H1 (cell line): ENCODE results near the gene TRHDE. TPM values are rescaled to one million over a fixed set of nuclear protein-coding genes. Genes with fewer than 3 reads are reported as not detected.

Source experiments
- CTCF ChIA-PET: fragments of 300-600 bp; sonication (Branson Sonifier 250); formaldehyde crosslinking; loops from one replicate; lab custom pipeline; 2021; ENCODE audit not compliant: partially characterized antibody; lab: Charles Lee
- POLR2A ChIA-PET: fragments of 300-600 bp; sonication (Branson Sonifier 250); formaldehyde crosslinking; loops from one replicate; lab custom pipeline; 2021; ENCODE audit warnings: inconsistent platforms; ENCODE audit not compliant: partially characterized antibody; lab: Charles Lee
- DNase-seq, 2 experiments: peaks; one replicate each; pipeline versions ENCODE4 v3.0.0 to v3.0.0-alpha.2; 2010 to 2022; ENCODE audit warnings: low spot score in 2 of 2, low read depth in 1 of 2, mixed read lengths in 1 of 2
- FAIRE-seq: peaks from 2 replicates; lab custom pipeline; 2011; peaks lifted over from hg19 to GRCh38; lab: Jason Lieb, UNC
- H2AFZ ChIP-seq: 2 replicates; pipeline ENCODE4 v1.8.1; 2012; ENCODE audit warnings: low read length, inconsistent platforms
- H2AK5ac ChIP-seq: 2 replicates; pipeline ENCODE4 v1.6.1; 2013; ENCODE audit warnings: low read depth, low read length
- H2BK120ac ChIP-seq: replicated peaks from 2 replicates; pipeline ENCODE3; 2013; ENCODE audit warnings: low read depth, low read length, inconsistent platforms
- H2BK12ac ChIP-seq: 2 replicates; pipeline ENCODE4 v1.6.1; 2013; ENCODE audit warnings: low read depth, low read length
- H2BK15ac ChIP-seq: 2 replicates; pipeline ENCODE4 v1.6.1; 2013; ENCODE audit warnings: low read length
- H2BK20ac ChIP-seq: 2 replicates; pipeline ENCODE4 v1.6.1; 2013; ENCODE audit warnings: low read length
- H2BK5ac ChIP-seq: 2 replicates; pipeline ENCODE4 v1.6.1; 2013; ENCODE audit warnings: low read depth, low read length
- H3K14ac ChIP-seq: 2 replicates; pipeline ENCODE4 v1.6.1; 2013; ENCODE audit warnings: inconsistent platforms; ENCODE audit not compliant: insufficient read length
- H3K18ac ChIP-seq: 2 replicates; pipeline ENCODE4 v1.6.1; 2013; ENCODE audit warnings: low read length; ENCODE audit errors: extremely low read depth
- H3K23ac ChIP-seq: 2 replicates; pipeline ENCODE4 v1.6.1; 2013; ENCODE audit warnings: inconsistent platforms; ENCODE audit not compliant: insufficient read length
- H3K23me2 ChIP-seq: 2 replicates; pipeline ENCODE4 v1.6.1; 2013; ENCODE audit warnings: low read depth, low read length
- H3K27ac ChIP-seq: 2 replicates; pipeline ENCODE4 v1.6.1; 2011; ENCODE audit warnings: low read depth, low read length, inconsistent platforms
- H3K27me3 ChIP-seq, 4 experiments: replicated peaks in 1 of 4; 1 replicate in 1 of 4; 2 replicates in 3 of 4; pipeline versions ENCODE4 v1.6.1 to v1.8.1; 2011 to 2013; ENCODE audit warnings: low read length in 3 of 4, mild to moderate bottlenecking in 3 of 4, inconsistent platforms in 2 of 4, mixed read lengths in 2 of 4, moderate library complexity in 1 of 4; ENCODE audit not compliant: control insufficient read depth in 3 of 4, insufficient read depth in 3 of 4; ENCODE audit errors: extremely low read depth in 1 of 4
- H3K36me3 ChIP-seq, 4 experiments: 2 replicates each; pipeline versions ENCODE4 v1.6.1 to v1.8.1; 2011 to 2013; ENCODE audit warnings: mild to moderate bottlenecking in 4 of 4, low read length in 3 of 4, moderate library complexity in 2 of 4, control low read depth in 1 of 4, inconsistent platforms in 1 of 4; ENCODE audit not compliant: insufficient read depth in 4 of 4, control insufficient read depth in 2 of 4
- H3K4ac ChIP-seq: replicated peaks from 2 replicates; pipeline ENCODE3; 2013; ENCODE audit warnings: low read length, low read depth, mixed read lengths, inconsistent platforms; ENCODE audit not compliant: insufficient read length
- H3K4me1 ChIP-seq, 4 experiments: replicated peaks in 1 of 4; 1 replicate in 1 of 4; 2 replicates in 3 of 4; pipeline versions ENCODE4 v1.6.1 to v1.8.1; 2011 to 2013; ENCODE audit warnings: low read length in 3 of 4, inconsistent platforms in 2 of 4, mixed read lengths in 1 of 4; ENCODE audit not compliant: insufficient read depth in 4 of 4, control insufficient read depth in 3 of 4
- H3K4me2 ChIP-seq, 2 experiments: 2 replicates each; pipeline versions ENCODE4 v1.6.1 to v1.8.1; 2011 to 2013; ENCODE audit warnings: low read depth in 2 of 2, low read length in 2 of 2, control low read depth in 1 of 2, inconsistent platforms in 1 of 2, mild to moderate bottlenecking in 1 of 2; ENCODE audit not compliant: insufficient read depth in 1 of 2
- H3K4me3 ChIP-seq, 4 experiments: fragments of 200-600, 300-600 bp in 1 of 4; sonication (generic), shearing (Covaris generic), sonication (Bioruptor Twin) in 1 of 4; 2 replicates each; pipeline versions ENCODE4 v1.5.1 to v1.8.1; 2011 to 2016; ENCODE audit warnings: low read length in 4 of 4, low read depth in 3 of 4, control low read depth in 2 of 4, inconsistent platforms in 2 of 4, mild to moderate bottlenecking in 2 of 4, mixed read lengths in 1 of 4, moderate library complexity in 1 of 4; ENCODE audit not compliant: insufficient read depth in 2 of 4; ENCODE audit errors: extremely low read depth in 1 of 4
- H3K56ac ChIP-seq: replicated peaks from 2 replicates; pipeline ENCODE3; 2013; ENCODE audit warnings: low read depth, mild to moderate bottlenecking, mixed read lengths, low read length, inconsistent platforms; ENCODE audit not compliant: insufficient read length
- H3K79me1 ChIP-seq: 2 replicates; pipeline ENCODE4 v1.6.1; 2013; ENCODE audit warnings: low read depth, low read length, control low read depth
- H3K79me2 ChIP-seq, 2 experiments: 2 replicates each; pipeline versions ENCODE4 v1.6.1 to v1.8.1; 2012 to 2013; ENCODE audit warnings: low read length in 2 of 2, mild to moderate bottlenecking in 2 of 2, inconsistent platforms in 1 of 2; ENCODE audit not compliant: insufficient read depth in 2 of 2, control insufficient read depth in 1 of 2
- H3K9ac ChIP-seq, 4 experiments: replicated peaks in 1 of 4; 1 replicate in 1 of 4; 2 replicates in 3 of 4; pipeline versions ENCODE4 v1.6.1 to v1.8.1; 2011 to 2013; ENCODE audit warnings: low read depth in 3 of 4, low read length in 3 of 4, control low read depth in 2 of 4, mild to moderate bottlenecking in 2 of 4, moderate library complexity in 2 of 4, inconsistent platforms in 1 of 4; ENCODE audit errors: extremely low read depth in 1 of 4
- H3K9me3 ChIP-seq, 2 experiments: 2 replicates each; pipeline versions ENCODE4 v1.6.1 to v1.8.1; 2012 to 2013; ENCODE audit warnings: mild to moderate bottlenecking in 2 of 2, moderate library complexity in 2 of 2, control low read depth in 1 of 2, inconsistent platforms in 1 of 2, low read depth in 1 of 2, low read length in 1 of 2, mixed read lengths in 1 of 2; ENCODE audit not compliant: insufficient read depth in 2 of 2
- H4K20me1 ChIP-seq, 2 experiments: replicated peaks in 1 of 2; 2 replicates each; pipeline versions ENCODE3 to v1.8.1; 2011 to 2013; ENCODE audit warnings: inconsistent platforms in 2 of 2, low read length in 2 of 2, mild to moderate bottlenecking in 1 of 2; ENCODE audit not compliant: insufficient read depth in 2 of 2, control insufficient read depth in 1 of 2
- H4K5ac ChIP-seq: 2 replicates; pipeline ENCODE4 v1.6.1; 2013; ENCODE audit warnings: low read length, low read depth, mixed read lengths, inconsistent platforms; ENCODE audit not compliant: insufficient read length
- H4K8ac ChIP-seq: 2 replicates; pipeline ENCODE4 v1.8.0; 2013; ENCODE audit warnings: mild to moderate bottlenecking, moderate library complexity, low read length, inconsistent platforms; ENCODE audit not compliant: insufficient read depth; ENCODE audit errors: extremely low read depth
- H4K91ac ChIP-seq: replicated peaks from 2 replicates; pipeline ENCODE3; 2013; ENCODE audit warnings: low read length, mixed read lengths, inconsistent platforms; ENCODE audit not compliant: insufficient read length
- EGR1 ChIP-seq: IDR thresholded peaks from 2 replicates; pipeline ENCODE4 v1.6.1; 2011; ENCODE audit warnings: low read depth, low read length, borderline replicate concordance
- GABPA ChIP-seq: IDR thresholded peaks from 2 replicates; pipeline ENCODE4 v1.6.1; 2011; ENCODE audit warnings: mild to moderate bottlenecking, low read length, moderate library complexity, borderline replicate concordance; ENCODE audit not compliant: insufficient read depth
- POLR2A ChIP-seq, 2 experiments: IDR thresholded peaks; 1 replicate in 1 of 2; 2 replicates in 1 of 2; pipeline ENCODE4 v1.6.1; 2011; ENCODE audit warnings: low read depth in 2 of 2, low read length in 2 of 2, mild to moderate bottlenecking in 2 of 2; ENCODE audit errors: control extremely low read depth in 1 of 2
- RAD21 ChIP-seq, 2 experiments: IDR thresholded peaks in 1 of 2; conservative IDR thresholded peaks in 1 of 2; 2 replicates each; pipeline ENCODE4 v1.6.1; 2011; ENCODE audit warnings: low read depth in 2 of 2, low read length in 2 of 2, improper control_type of control experiment in 1 of 2, inconsistent platforms in 1 of 2, mild to moderate bottlenecking in 1 of 2, moderate library complexity in 1 of 2
- RBBP5 ChIP-seq: IDR thresholded peaks from 2 replicates; pipeline ENCODE4 v1.7.1; 2012; ENCODE audit warnings: low read depth, mild to moderate bottlenecking, inconsistent platforms, low read length, moderate library complexity, borderline replicate concordance
- RXRA ChIP-seq: IDR thresholded peaks from 2 replicates; pipeline ENCODE4 v1.6.1; 2011; ENCODE audit warnings: low read depth, mild to moderate bottlenecking, low read length, moderate library complexity; ENCODE audit not compliant: insufficient read depth
- SUZ12 ChIP-seq: fragments of 200-600 bp; sonication (generic); IDR thresholded peaks from 2 replicates; pipeline ENCODE4 v1.6.1; 2012; ENCODE audit warnings: mild to moderate bottlenecking, inconsistent platforms, low read length, moderate library complexity, mixed read lengths
- WGBS, 2 experiments: shearing (Covaris generic) in 1 of 2; methylation state at CpG; one replicate each; pipeline versions ENCODE4 v1.1.6 to v1.1.7; 2013 to 2015; ENCODE audit warnings: low lambda C conversion rate in 2 of 2, mixed read lengths in 2 of 2, inconsistent platforms in 1 of 2, low coverage in 1 of 2, missing lambda C conversion rate in 1 of 2; ENCODE audit not compliant: insufficient replicate concordance in 2 of 2, insufficient coverage in 1 of 2, insufficient read length in 1 of 2; ENCODE audit errors: extremely low coverage in 1 of 2, missing lambda C conversion rate in 1 of 2; 5-methylcytosine and 5-hydroxymethylcytosine counted together
- polyA plus RNA-seq, 7 experiments: library from polyadenylated mRNA; depleted of rRNA in 3 of 7; stranded (reverse) in 5 of 7; unstranded in 2 of 7; fragments of >200 nt in 5 of 7; fragments of 200-250 nt in 2 of 7; gene quantifications; 1 replicate in 5 of 7; 2 replicates in 1 of 7; 4 replicates in 1 of 7; pipeline versions ENCODE4 v1.2.1 to v1.2.3, GENCODE V29; 2011 to 2013; ENCODE audit warnings: missing spikeins in 2 of 7, mixed read lengths in 2 of 7
- total RNA-seq: library from RNA; stranded (reverse); fragmentation: NEBNext Ultra II Directional; extraction: Animal tissue kit (Norgen Biotek cat#: 25700); gene quantifications from 2 replicates; pipeline ENCODE4 v1.2.1, GENCODE V29; 2021
- TF ChIP-seq, protein P1 (sequence below): IDR thresholded peaks from 2 replicates; pipeline ENCODE4 v1.6.1; 2012; ENCODE audit warnings: inconsistent platforms

The TRHDE gene
- total and polyA plus RNA-seq, 2 of the 8 experiments (the other 6 are each of a cell fraction or from before 2014, with no cell fraction given) = 1.3 to 5.0 TPM

DNA sequence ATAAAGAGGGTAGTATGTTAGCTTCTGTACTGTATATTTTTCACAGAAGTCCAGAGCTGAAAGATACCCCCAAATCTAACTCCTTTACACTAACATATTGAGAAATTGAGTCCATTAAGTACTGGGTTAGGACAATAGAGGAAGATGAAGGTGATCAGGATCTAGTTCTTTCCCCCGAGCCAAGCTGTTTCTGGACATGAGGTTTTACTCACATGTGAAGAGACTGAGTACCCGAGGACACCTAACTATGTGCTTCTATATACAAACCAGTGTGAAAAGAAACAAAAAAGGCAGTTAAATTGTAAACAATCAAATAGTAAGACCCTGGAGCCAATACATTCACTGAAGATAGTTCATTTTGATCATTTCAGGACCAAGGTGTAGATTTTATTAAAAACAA is 3.8 kb upstream of the TRHDE start:
- Histone ChIP-seq H2BK15ac (no peak overlapping the region), H4K20me1 (no peaks in the 10 kb centered on the region), H2AFZ (no peak overlapping the region), H3K27ac (no peak overlapping the region), H3K23ac (no peak overlapping the region), H4K5ac (no peak overlapping the region), H3K4me1 (peaks cover 0 to 4% (median 0%) of the 10 kb centered on the region in 4 experiments; a peak in 3 of 7 replicates), H4K91ac (no peak overlapping the region), H3K9ac (no peak overlapping the region), H3K9me3 (no peaks in the 10 kb centered on the region), H2BK20ac (no peak overlapping the region), H3K79me2 (no peaks in the 10 kb centered on the region), H3K23me2 (peaks cover 17% of the 10 kb centered on the region), H2BK12ac (no peak overlapping the region), H3K27me3 (peaks cover 6 to 21% (median 13%) of the 10 kb centered on the region in 4 experiments; a peak in 6 of 7 replicates), H3K18ac (no peak overlapping the region), H2BK5ac (no peak overlapping the region), H3K36me3 (no peaks in the 10 kb centered on the region; a peak in 1 of 8 replicates), H3K79me1 (no peaks in the 10 kb centered on the region), H2BK120ac (no peak overlapping the region), H3K4ac (no peak overlapping the region), H3K14ac (no peak overlapping the region), H3K4me2 (no peak overlapping the region), H3K56ac (no peak overlapping the region), H2AK5ac (no peak overlapping the region), H3K4me3 (no peak overlapping the region), H4K8ac (no peak overlapping the region)
- FAIRE-seq (no peak), DNase-seq (no peak)
- 93% methylated on average over 2 of the region's 2 CpGs; no CpG with 5 or more reads in 1 of the 2 experiments for WGBS, 2 experiments
- no peak for TF ChIP-seq POLR2A (IDR thresholded peaks at IDR 0.05; ENCODE audit: control extremely low read depth in 1 of 2, low read depth in 2 of 2, low read length in 2 of 2)
- TF ChIP-seq, protein P1, sequence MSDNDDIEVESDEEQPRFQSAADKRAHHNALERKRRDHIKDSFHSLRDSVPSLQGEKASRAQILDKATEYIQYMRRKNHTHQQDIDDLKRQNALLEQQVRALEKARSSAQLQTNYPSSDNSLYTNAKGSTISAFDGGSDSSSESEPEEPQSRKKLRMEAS = no peak
- TF ChIP-seq RAD21 (IDR thresholded peaks at IDR 0.05 in 1 of 2, conservative IDR thresholded peaks at IDR 0.05 in 1 of 2; ENCODE audit: low read depth in 2 of 2, low read length in 2 of 2) = no peak
- no peak for TF ChIP-seq RBBP5
- TF ChIP-seq EGR1 = no peak
- no peak for TF ChIP-seq RXRA
- no peak for TF ChIP-seq GABPA
- no peak for TF ChIP-seq SUZ12
- ChIA-PET POLR2A (no interaction called here), CTCF (interaction anchor here (0.6 to 1.9 kb wide), 6 partner anchors 16 to 251 kb away, joined by 3 to 4 read pairs (median 3); no protein-coding TSS in a partner anchor)
